HUDEP-2 (cell line): Measurements from ENCODE around the gene SMARCA4.
"Not testable (repeated sequence)": the region's sequence is repeated elsewhere in the genome, so short reads cannot be mapped to it uniquely, and the experiment has no call there.

Experiments
- DNase-seq, 76 experiments: peaks; one replicate each; lab custom pipeline; 2025; ENCODE audit not compliant: unreplicated experiment in 76 of 76; lab: John Stamatoyannopoulos, UW

The SMARCA4 gene

DNA sequence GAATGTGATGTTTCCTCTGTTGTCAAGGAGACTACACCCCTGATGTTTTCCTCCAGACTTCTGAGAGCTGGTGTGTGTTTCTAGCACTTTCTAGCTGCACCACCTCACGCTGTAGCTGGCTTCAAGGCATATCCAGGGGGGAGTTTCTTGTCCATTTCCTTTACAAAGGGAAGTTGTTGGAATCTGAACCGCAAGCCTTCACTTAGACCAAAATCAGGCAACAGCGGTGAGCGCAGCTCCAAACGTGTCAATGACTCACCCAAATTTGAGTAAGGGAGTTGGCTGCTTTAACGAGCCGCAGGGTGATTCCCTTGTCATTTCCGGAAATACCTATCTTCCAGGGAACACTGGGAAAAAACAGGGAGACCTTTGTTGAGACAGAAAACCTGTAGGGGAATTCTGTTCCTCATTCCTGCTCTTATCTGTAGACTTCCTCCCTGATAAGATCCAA lies 130.9 kb downstream of the SMARCA4 start:
- DNase-seq: peak in 32 of 76 experiments; percentile 14 to 60 (median 38)

DNA sequence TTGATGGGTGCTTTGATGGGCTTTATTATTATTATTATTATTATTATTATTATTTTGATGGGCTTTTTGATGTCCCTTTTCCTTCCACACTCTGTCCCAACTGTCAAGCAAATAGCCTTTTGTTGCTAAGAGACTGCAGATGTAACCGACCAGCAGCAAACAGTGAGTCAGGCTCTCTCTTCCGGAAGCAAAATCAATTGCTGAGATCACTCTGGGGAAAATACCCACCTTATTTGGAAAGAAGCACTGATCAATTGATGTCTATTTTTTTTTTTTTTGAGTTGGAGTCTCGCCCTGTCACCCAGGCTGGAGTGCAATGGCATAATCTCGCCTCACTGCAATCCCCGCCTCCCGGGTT lies 131.3 kb downstream of the SMARCA4 start:
- peak in 2 of 76 experiments; percentile 27 to 50 for DNase-seq

GRCh38 chr19:11093689-11094238 lies 132.9 kb downstream of the SMARCA4 start:
- no peak for DNase-seq

GRCh38 chr19:11094520-11094894 lies 133.7 kb downstream of the SMARCA4 start:
- DNase-seq: no peak

GRCh38 chr19:11096210-11096841 lies 135.5 kb downstream of the SMARCA4 start:
- DNase-seq: no peak

- not testable (repeated sequence) for DNase-seq
These were observed 136.5 kb downstream of the SMARCA4 start for GRCh38 chr19:11097367-11097766.

DNA sequence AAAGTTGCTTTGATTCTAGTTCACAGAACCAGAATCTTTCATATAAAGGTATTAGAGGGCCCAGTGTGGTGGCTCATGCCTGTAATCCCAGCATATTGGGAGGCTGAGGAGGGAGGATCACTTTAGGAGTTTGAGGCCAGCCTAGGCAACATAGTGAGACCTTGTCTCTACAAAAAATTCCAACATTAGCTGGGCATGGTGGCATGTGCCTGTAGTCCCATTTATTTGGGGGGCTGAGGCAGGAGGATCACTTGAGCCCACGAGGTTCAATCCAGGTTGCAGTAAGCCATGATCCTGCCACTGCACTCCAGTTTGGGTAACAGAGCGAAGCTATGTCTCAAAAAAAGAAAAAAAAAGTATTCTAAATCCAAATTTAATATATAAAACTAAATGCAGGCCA lies 137.5 kb downstream of the SMARCA4 start:
- DNase-seq: no peak

DNA sequence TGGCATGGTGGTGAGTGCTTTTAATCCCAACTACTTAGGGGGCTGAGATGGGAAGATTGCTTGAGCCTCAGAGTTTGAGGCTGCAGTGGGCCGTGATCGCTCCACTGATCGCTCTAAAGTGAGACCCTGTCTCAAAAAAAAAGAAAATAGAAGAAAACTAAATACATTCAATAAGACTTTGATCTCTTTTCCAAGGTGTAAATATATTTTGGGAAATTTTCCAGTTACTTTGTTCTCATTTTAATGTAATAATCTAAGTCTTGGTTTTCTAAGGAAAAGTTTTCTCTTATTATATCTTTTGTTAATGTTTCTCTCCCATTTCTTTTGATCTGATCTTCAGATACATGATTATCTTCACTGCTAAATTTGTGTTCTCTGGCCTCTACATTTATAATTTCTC lies 138.0 kb downstream of the SMARCA4 start:
- DNase-seq: no peak

DNA sequence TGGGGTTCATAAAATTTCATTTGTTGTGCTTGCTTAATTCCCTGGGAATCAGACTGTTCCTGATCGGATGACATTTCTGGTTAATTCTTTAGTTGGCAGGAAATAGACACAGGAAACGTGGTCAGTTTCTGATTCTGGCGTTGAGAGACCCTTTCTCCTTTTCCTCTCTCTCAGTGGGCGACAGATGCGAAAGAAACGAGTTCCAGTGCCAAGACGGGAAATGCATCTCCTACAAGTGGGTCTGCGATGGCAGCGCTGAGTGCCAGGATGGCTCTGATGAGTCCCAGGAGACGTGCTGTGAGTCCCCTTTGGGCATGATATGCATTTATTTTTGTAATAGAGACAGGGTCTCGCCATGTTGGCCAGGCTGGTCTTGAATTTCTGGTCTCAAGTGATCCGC lies 139.2 kb downstream of the SMARCA4 start:
- no peak for DNase-seq

GRCh38 chr19:11101057-11101456 lies 140.2 kb downstream of the SMARCA4 start:
- DNase-seq: no peak

DNA sequence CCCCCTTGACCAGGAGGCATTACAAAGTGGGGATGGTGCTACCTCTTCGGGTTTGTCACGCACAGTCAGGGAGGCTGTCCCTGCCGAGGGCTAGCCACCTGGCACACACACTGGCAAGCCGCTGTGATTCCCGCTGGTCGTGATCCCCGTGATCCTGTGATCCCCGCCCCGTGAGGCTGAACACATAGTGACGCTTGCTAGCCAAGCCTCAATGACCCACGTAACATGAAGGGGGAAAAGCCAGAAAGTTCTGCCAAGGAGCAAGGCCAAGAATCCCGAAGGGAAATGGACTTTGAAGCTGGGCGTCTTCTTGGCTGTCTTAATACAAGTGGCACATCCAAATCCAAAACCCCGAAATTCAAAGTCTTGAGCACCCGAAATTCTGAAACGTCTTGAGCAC lies 142.1 kb downstream of the SMARCA4 start:
- no peak for DNase-seq

GRCh38 chr19:11103667-11104066 lies 142.8 kb downstream of the SMARCA4 start:
- DNase-seq: not testable (repeated sequence)

- DNase-seq: no peak
These were observed 144.3 kb downstream of the SMARCA4 start for GRCh38 chr19:11105014-11105636.

DNA sequence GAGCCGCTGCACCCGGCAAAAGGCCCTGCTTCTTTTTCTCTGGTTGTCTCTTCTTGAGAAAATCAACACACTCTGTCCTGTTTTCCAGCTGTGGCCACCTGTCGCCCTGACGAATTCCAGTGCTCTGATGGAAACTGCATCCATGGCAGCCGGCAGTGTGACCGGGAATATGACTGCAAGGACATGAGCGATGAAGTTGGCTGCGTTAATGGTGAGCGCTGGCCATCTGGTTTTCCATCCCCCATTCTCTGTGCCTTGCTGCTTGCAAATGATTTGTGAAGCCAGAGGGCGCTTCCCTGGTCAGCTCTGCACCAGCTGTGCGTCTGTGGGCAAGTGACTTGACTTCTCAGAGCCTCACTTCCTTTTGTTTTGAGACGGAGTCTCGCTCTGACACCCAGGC lies 145.6 kb downstream of the SMARCA4 start:
- no peak for DNase-seq

DNA sequence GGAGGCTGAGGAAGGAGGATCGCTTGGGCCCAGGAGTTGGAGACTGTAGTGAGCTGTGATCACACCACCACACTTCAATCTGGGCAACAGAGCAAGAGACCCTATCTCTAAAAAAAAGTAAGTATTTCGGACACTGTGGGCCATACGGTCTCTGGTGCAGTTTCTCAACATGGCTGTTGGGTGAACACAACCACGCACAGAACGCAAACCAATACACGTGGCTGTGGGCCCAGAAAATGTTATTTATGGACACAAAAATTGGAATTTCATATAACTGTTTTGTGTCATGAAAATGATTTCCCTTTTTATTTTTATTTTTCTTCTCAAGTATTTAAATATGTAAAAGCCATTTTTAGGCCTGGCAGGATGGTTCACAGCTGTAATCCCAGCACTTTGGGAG lies 147.9 kb downstream of the SMARCA4 start:
- DNase-seq: no peak

DNA sequence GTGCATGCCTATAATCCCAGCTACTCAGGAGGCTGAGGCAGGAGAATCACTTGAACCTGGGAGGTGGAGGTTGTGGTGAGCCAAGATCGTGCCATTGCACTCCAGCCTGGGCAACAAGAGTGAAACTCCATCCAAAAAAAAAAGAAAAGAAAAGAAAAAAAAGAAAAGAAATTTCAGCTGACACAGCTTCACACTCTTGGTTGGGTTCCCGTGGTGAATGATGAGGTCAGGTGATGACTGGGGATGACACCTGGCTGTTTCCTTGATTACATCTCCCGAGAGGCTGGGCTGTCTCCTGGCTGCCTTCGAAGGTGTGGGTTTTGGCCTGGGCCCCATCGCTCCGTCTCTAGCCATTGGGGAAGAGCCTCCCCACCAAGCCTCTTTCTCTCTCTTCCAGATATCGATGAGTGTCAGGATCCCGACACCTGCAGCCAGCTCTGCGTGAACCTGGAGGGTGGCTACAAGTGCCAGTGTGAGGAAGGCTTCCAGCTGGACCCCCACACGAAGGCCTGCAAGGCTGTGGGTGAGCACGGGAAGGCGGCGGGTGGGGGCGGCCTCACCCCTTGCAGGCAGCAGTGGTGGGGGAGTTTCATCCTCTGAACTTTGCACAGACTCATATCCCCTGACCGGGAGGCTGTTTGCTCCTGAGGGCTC lies 150.4 kb downstream of the SMARCA4 start:
- no peak for DNase-seq

DNA sequence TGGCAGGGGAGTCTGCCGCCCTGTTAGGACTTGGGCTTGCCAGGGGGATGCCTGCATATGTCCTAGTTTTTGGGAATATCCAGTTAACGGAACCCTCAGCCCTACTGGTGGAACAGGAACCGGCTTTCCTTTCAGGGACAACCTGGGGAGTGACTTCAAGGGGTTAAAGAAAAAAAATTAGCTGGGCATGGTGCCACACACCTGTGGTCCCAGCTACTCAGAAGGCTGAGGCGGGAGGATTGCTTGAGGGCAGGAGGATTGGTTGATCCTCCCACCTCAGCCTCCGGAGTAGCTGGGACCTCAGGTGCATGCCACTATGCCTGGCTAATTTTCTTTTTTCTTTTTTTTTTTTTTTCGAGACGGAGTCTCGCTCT lies 150.9 kb downstream of the SMARCA4 start:
- DNase-seq: no peak
